Body of pancreas (tissue), 4 donors: ENCODE data around the gene ZAR1L.

Source experiments
- CTCF ChIP-seq, 7 experiments: fragments of 450-650 bp in 4 of 7; fragments of 200-600 bp in 3 of 7; sonication (generic) in 3 of 7; IDR thresholded peaks; one replicate each; pipeline ENCODE4 v1.5.1; 2016 to 2019; ENCODE audit warnings: antibody characterized with exemption in 7 of 7
- POLR2A ChIP-seq, 3 donors: fragments of 450-650 bp; IDR thresholded peaks; one replicate each; pipeline ENCODE4 v1.6.1; 2016; ENCODE audit warnings: antibody characterized with exemption in 3 of 3, mild to moderate bottlenecking in 2 of 3

DNA sequence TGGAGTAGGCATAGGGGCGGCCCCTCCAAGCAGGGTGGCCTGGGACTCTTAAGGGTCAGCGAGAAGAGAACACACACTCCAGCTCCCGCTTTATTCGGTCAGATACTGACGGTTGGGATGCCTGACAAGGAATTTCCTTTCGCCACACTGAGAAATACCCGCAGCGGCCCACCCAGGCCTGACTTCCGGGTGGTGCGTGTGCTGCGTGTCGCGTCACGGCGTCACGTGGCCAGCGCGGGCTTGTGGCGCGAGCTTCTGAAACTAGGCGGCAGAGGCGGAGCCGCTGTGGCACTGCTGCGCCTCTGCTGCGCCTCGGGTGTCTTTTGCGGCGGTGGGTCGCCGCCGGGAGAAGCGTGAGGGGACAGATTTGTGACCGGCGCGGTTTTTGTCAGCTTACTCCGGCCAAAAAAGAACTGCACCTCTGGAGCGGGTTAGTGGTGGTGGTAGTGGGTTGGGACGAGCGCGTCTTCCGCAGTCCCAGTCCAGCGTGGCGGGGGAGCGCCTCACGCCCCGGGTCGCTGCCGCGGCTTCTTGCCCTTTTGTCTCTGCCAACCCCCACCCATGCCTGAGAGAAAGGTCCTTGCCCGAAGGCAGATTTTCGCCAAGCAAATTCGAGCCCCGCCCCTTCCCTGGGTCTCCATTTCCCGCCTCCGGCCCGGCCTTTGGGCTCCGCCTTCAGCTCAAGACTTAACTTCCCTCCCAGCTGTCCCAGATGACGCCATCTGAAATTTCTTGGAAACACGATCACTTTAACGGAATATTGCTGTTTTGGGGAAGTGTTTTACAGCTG is at the start of gene ZAR1L, which contains the start of gene BRCA2:
- peak in 1 of 7 experiments; percentile 11 for TF ChIP-seq CTCF (IDR thresholded peaks at IDR 0.05)
- peak; percentile 40 to 80 (median 76) for TF ChIP-seq POLR2A (IDR thresholded peaks at IDR 0.05)
